ENCODE data around the gene ZDHHC4.

Gene ZDHHC4

GRCh38 chr7:6636741-6637543, 59.7 kb downstream of the ZDHHC4 start, which contains the start of gene ZNF316:
Gene ZNF316, plus strand, starts transcription at chr7:6637318. Its CDS starts 5,092 bp downstream, at chr7:6642410.
- no peak for TF ChIP-seq JUND (IDR thresholded peaks at IDR 0.05; ENCODE audit: low read depth)
- in situ Hi-C loops (cut with HindIII; ENCODE audit: low pct_unique_long_range_greater_than_20kb, low sequenced_read_pairs), result no loop called here
- peak; percentile 82 to 97 for DNase-seq (ENCODE audit: low read depth in 1 of 2, low spot score in 1 of 2)

DNA sequence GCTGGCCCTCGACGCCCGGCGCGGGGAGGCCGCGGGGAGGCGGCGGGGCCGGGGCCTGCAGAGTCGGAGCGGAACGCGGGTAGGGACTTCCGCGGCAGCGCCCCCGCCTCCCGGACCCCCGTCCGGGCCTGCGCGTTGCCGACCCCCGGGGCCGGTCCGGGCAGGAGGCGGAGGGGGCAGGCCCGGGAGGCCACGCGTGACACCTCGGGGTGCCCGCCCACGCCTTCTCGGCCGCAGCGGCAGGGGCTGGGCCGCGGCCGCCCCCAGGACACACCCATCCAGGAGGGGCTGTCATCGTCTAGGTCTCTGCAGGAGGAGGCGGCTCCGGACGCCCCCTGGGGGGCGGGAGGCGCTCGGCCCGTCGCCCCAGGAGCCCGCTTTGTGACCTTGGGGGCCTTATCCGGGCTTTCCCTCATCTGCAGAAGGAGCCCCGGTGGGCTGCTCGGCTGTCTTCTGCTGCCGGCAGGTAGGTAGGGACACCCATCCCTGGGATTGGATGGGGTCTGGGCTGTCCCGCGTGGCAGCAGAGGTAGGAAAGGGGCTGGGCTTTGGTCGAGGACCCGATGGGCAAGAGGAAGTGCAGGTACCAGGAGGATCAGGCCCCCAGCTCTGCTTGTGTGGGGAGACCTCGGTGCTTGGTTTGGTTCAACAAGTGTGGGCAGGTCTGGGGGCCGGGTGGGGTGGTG, 60.4 kb downstream of the ZDHHC4 start:
- DNase-seq (ENCODE audit: low read depth in 1 of 2, low spot score in 1 of 2), result peak; percentile 32 to 83
- in situ Hi-C loops (cut with HindIII; ENCODE audit: low pct_unique_long_range_greater_than_20kb, low sequenced_read_pairs), result no loop called here
- no peak for TF ChIP-seq JUND (IDR thresholded peaks at IDR 0.05; ENCODE audit: low read depth)
